ENCODE results near the gene BUD13.

GRCh38 chr11:116787436-116787785 lies 14.6 kb upstream of the BUD13 start:
- TF ChIP-seq EHMT2 (IDR thresholded peaks at IDR 0.05; ENCODE audit: borderline replicate concordance, low read depth, low read length) (no peak), MAX (IDR thresholded peaks at IDR 0.05) (no peak), HCFC1 (IDR thresholded peaks at IDR 0.05; ENCODE audit: low read depth, low read length) (no peak), PHF8 (CRISPR knock-in tag; IDR thresholded peaks at IDR 0.05) (no peak), CTCF (CRISPR knock-in tag; IDR thresholded peaks at IDR 0.05) (no peak), IKZF1 (IDR thresholded peaks at IDR 0.05) (no peak), TBP (CRISPR knock-in tag; IDR thresholded peaks at IDR 0.05) (no peak), FOXP4 (CRISPR knock-in tag; IDR thresholded peaks at IDR 0.05) (no peak), SRF (IDR thresholded peaks at IDR 0.05; ENCODE audit: low read depth, low read length) (no peak), E2F5 (CRISPR knock-in tag; conservative IDR thresholded peaks at IDR 0.05) (no peak)

Measured in HepG2 (cell line).